Karpas-422 (cell line): ENCODE measurements around the gene ADD2. TPM values are rescaled to one million over a fixed set of nuclear protein-coding genes. Genes with fewer than 3 reads are reported as not detected.
A peak's percentile ranks its signal among the peaks of the same experiment; 100 is the strongest.
"Not testable (repeated sequence)": the region's sequence is repeated elsewhere in the genome, so short reads cannot be mapped to it uniquely, and the experiment has no call there.

Source experiments
- DNase-seq: peaks from one replicate; pipeline ENCODE4 v3.0.0-alpha.2; 2015
- H2AFZ ChIP-seq: fragments of 200-600 bp; sonication (generic); 2 replicates; pipeline ENCODE4 v1.6.1; 2014; ENCODE audit warnings: antibody characterized with exemption, low read length, mixed read lengths
- H3K27ac ChIP-seq: fragments of 200-600 bp; sonication (generic); 2 replicates; pipeline ENCODE4 v1.5.1; 2014; ENCODE audit warnings: mild to moderate bottlenecking, low read length, moderate library complexity
- H3K27me3 ChIP-seq: fragments of 200-600 bp; sonication (generic); 2 replicates; pipeline ENCODE4 v1.6.1; 2014; ENCODE audit warnings: low read length, mixed read lengths
- H3K36me3 ChIP-seq: fragments of 200-600 bp; sonication (generic); 2 replicates; pipeline ENCODE4 v1.6.1; 2014; ENCODE audit warnings: low read length, mixed read lengths; ENCODE audit not compliant: insufficient read depth
- H3K4me1 ChIP-seq: fragments of 200-600 bp; sonication (generic); 2 replicates; pipeline ENCODE4 v1.6.1; 2014; ENCODE audit warnings: mild to moderate bottlenecking, low read length, mixed read lengths
- H3K4me2 ChIP-seq: fragments of 200-600 bp; sonication (generic); 2 replicates; pipeline ENCODE4 v1.6.1; 2014; ENCODE audit warnings: low read length, low read depth, mild to moderate bottlenecking; ENCODE audit not compliant: poor library complexity, severe bottlenecking
- H3K4me3 ChIP-seq: fragments of 200-600 bp; sonication (generic); 2 replicates; pipeline ENCODE4 v1.5.1; 2014; ENCODE audit warnings: mild to moderate bottlenecking, antibody characterized with exemption, low read length, mixed read lengths
- H3K79me2 ChIP-seq: fragments of 200-600 bp; sonication (generic); 2 replicates; pipeline ENCODE4 v1.6.1; 2014; ENCODE audit warnings: mild to moderate bottlenecking, low read length, mixed read lengths
- H3K9ac ChIP-seq: fragments of 200-600 bp; sonication (generic); 2 replicates; pipeline ENCODE4 v1.6.0; 2014; ENCODE audit warnings: low read length
- H3K9me2 ChIP-seq: fragments of 200-600 bp; sonication (generic), shearing (Covaris generic); replicated peaks from 2 replicates; pipeline ENCODE4 v1.6.0; 2014; ENCODE audit warnings: mild to moderate bottlenecking, low read length, moderate library complexity; ENCODE audit not compliant: insufficient read depth
- H3K9me3 ChIP-seq: fragments of 300-700, 200-600 bp; sonication (generic); 2 replicates; pipeline ENCODE4 v1.6.1; 2014; ENCODE audit warnings: low read length, mixed read lengths
- H4K20me1 ChIP-seq: fragments of 200-600 bp; sonication (generic); 2 replicates; pipeline ENCODE4 v1.6.1; 2014; ENCODE audit warnings: mild to moderate bottlenecking, antibody characterized with exemption, low read length, low read depth; ENCODE audit not compliant: insufficient read depth
- total RNA-seq: library from RNA; depleted of rRNA; stranded (reverse); fragments of >200 nt; shearing (Covaris generic); gene quantifications from 2 replicates; pipeline ENCODE4 v1.2.3, GENCODE V29; 2014; ENCODE audit warnings: low replicate concordance

ADD2 gene
- total RNA-seq, 1 experiment from 2014 or later: not detected

- no peak overlapping the region for H3K9ac ChIP-seq
- H3K4me1 ChIP-seq: no peaks in the 10 kb centered on the region
- no peak overlapping the region for H3K4me2 ChIP-seq
- H3K4me3 ChIP-seq: no peak overlapping the region
- H3K9me3 ChIP-seq: no peaks in the 10 kb centered on the region
- H3K27me3 ChIP-seq: 0 out of 2 replicates have a peak, but pooled peaks cover 3% of the 10 kb centered on the region
- H3K9me2 ChIP-seq: no peaks in the 10 kb centered on the region
- no peak overlapping the region for H2AFZ ChIP-seq
- no peaks in the 10 kb centered on the region for H4K20me1 ChIP-seq
- no peaks in the 10 kb centered on the region for H3K79me2 ChIP-seq
- no peak overlapping the region for H3K27ac ChIP-seq
- no peak for DNase-seq
- H3K36me3 ChIP-seq: no peaks in the 10 kb centered on the region
Observed at GRCh38 chr2:70655786-70656185, 112.2 kb downstream of the ADD2 start.

GRCh38 chr2:70655211-70655610 is 112.8 kb downstream of the ADD2 start:
- not testable (repeated sequence) for H3K4me1 ChIP-seq, H3K27ac ChIP-seq, H3K4me2 ChIP-seq, H3K9me3 ChIP-seq, H2AFZ ChIP-seq, H3K36me3 ChIP-seq, H3K9me2 ChIP-seq, H3K4me3 ChIP-seq, H3K79me2 ChIP-seq, H3K9ac ChIP-seq, H3K27me3 ChIP-seq, H4K20me1 ChIP-seq
- DNase-seq: peak; percentile 77

- Histone ChIP-seq H3K27ac (no peak overlapping the region), H3K4me1 (no peaks in the 10 kb centered on the region), H3K9me3 (no peaks in the 10 kb centered on the region), H3K36me3 (no peaks in the 10 kb centered on the region), H3K27me3 (0 out of 2 replicates have a peak, but pooled peaks cover 3% of the 10 kb centered on the region), H3K79me2 (no peaks in the 10 kb centered on the region), H3K4me2 (no peak overlapping the region), H3K4me3 (no peak overlapping the region), H3K9me2 (no peaks in the 10 kb centered on the region), H3K9ac (no peak overlapping the region), H2AFZ (no peak overlapping the region), H4K20me1 (no peaks in the 10 kb centered on the region)
- no peak for DNase-seq
Observed at GRCh38 chr2:70651727-70652126, 116.3 kb downstream of the ADD2 start.

- no peak for DNase-seq
- Histone ChIP-seq H3K9ac (no peak overlapping the region), H4K20me1 (no peaks in the 10 kb centered on the region), H3K9me3 (no peaks in the 10 kb centered on the region), H3K79me2 (no peaks in the 10 kb centered on the region), H3K4me1 (no peaks in the 10 kb centered on the region), H3K27ac (no peak overlapping the region), H3K4me2 (no peak overlapping the region), H3K27me3 (0 out of 2 replicates have a peak, but pooled peaks cover 3% of the 10 kb centered on the region), H3K36me3 (no peaks in the 10 kb centered on the region), H2AFZ (no peak overlapping the region), H3K4me3 (no peak overlapping the region), H3K9me2 (no peaks in the 10 kb centered on the region)
Observed at GRCh38 chr2:70651014-70651413, 117.0 kb downstream of the ADD2 start.

- Histone ChIP-seq H4K20me1 (no peaks in the 10 kb centered on the region), H3K27ac (no peak overlapping the region), H3K27me3 (0 out of 2 replicates have a peak, but pooled peaks cover 3% of the 10 kb centered on the region), H3K4me1 (no peaks in the 10 kb centered on the region), H2AFZ (no peak overlapping the region), H3K4me3 (no peak overlapping the region), H3K4me2 (no peak overlapping the region), H3K79me2 (no peaks in the 10 kb centered on the region), H3K36me3 (no peaks in the 10 kb centered on the region), H3K9me2 (no peaks in the 10 kb centered on the region), H3K9me3 (no peaks in the 10 kb centered on the region), H3K9ac (no peak overlapping the region)
- no peak for DNase-seq
Observed at GRCh38 chr2:70648961-70649360, 119.0 kb downstream of the ADD2 start.

GRCh38 chr2:70647873-70648481 is 120.0 kb downstream of the ADD2 start:
- Histone ChIP-seq H3K36me3 (no peaks in the 10 kb centered on the region), H3K27me3 (0 out of 2 replicates have a peak, but pooled peaks cover 3% of the 10 kb centered on the region), H2AFZ (no peak overlapping the region), H3K4me1 (no peaks in the 10 kb centered on the region), H3K9ac (no peak overlapping the region), H3K4me2 (no peak overlapping the region), H4K20me1 (no peaks in the 10 kb centered on the region), H3K27ac (no peak overlapping the region), H3K9me2 (no peaks in the 10 kb centered on the region), H3K9me3 (no peaks in the 10 kb centered on the region), H3K4me3 (no peak overlapping the region), H3K79me2 (no peaks in the 10 kb centered on the region)
- peak; percentile 90 for DNase-seq

- no peak overlapping the region for H3K4me2 ChIP-seq
- H3K9me3 ChIP-seq: no peaks in the 10 kb centered on the region
- H3K9ac ChIP-seq: no peak overlapping the region
- H3K27me3 ChIP-seq: no peaks in the 10 kb centered on the region
- H4K20me1 ChIP-seq: no peaks in the 10 kb centered on the region
- no peak overlapping the region for H2AFZ ChIP-seq
- no peak overlapping the region for H3K4me3 ChIP-seq
- no peak for DNase-seq
- no peaks in the 10 kb centered on the region for H3K4me1 ChIP-seq
- H3K79me2 ChIP-seq: no peaks in the 10 kb centered on the region
- H3K9me2 ChIP-seq: no peaks in the 10 kb centered on the region
- H3K36me3 ChIP-seq: no peaks in the 10 kb centered on the region
- H3K27ac ChIP-seq: no peak overlapping the region
Observed at GRCh38 chr2:70646420-70646818, 121.6 kb downstream of the ADD2 start.

- no peak overlapping the region for H3K27ac ChIP-seq
- H3K36me3 ChIP-seq: no peaks in the 10 kb centered on the region
- peak; percentile 53 for DNase-seq
- no peaks in the 10 kb centered on the region for H4K20me1 ChIP-seq
- H3K9ac ChIP-seq: no peak overlapping the region
- no peak overlapping the region for H2AFZ ChIP-seq
- H3K9me3 ChIP-seq: no peaks in the 10 kb centered on the region
- no peak overlapping the region for H3K4me2 ChIP-seq
- H3K4me1 ChIP-seq: no peaks in the 10 kb centered on the region
- H3K4me3 ChIP-seq: no peak overlapping the region
- H3K9me2 ChIP-seq: no peaks in the 10 kb centered on the region
- no peaks in the 10 kb centered on the region for H3K79me2 ChIP-seq
- H3K27me3 ChIP-seq: no peaks in the 10 kb centered on the region
Observed at GRCh38 chr2:70645733-70646419, 122.1 kb downstream of the ADD2 start.
